Thoracic aorta (tissue), 2 donors: ENCODE data around the gene VAMP7. TPM values are rescaled to one million over a fixed set of nuclear protein-coding genes. Genes with fewer than 3 reads are reported as not detected.
"Not testable (repeated sequence)": the region's sequence is repeated elsewhere in the genome, so short reads cannot be mapped to it uniquely, and the experiment has no call there.

Experiments
- ATAC-seq: fragments of 150-250 bp; one replicate; pipeline ENCODE4 v1.8.0; 2017; ENCODE audit warnings: low read depth; ENCODE audit not compliant: insufficient number of reproducible peaks, low FRiP score
- DNase-seq: peaks from one replicate; pipeline ENCODE4 v3.0.0-alpha.2; 2020; ENCODE audit warnings: low spot score
- H3K27ac ChIP-seq, 2 donors: fragments of 200-600 bp; sonication (generic); 1 replicate in 1 of 2; 2 replicates in 1 of 2; pipeline ENCODE4 v1.5.1; 2016; ENCODE audit warnings: mild to moderate bottlenecking in 2 of 2, moderate library complexity in 2 of 2
- H3K27me3 ChIP-seq: fragments of 200-600 bp; sonication (generic); replicated peaks from 2 replicates; pipeline ENCODE4 v1.6.0; 2016; ENCODE audit warnings: mild to moderate bottlenecking; ENCODE audit not compliant: insufficient read depth
- H3K36me3 ChIP-seq: fragments of 200-600 bp; sonication (generic); one replicate; pipeline ENCODE4 v1.5.1; 2016
- H3K4me1 ChIP-seq, 2 donors: fragments of 200-600 bp; sonication (generic); 1 replicate in 1 of 2; 2 replicates in 1 of 2; pipeline versions ENCODE4 v1.5.1 to v1.6.0; 2016; ENCODE audit warnings: low read depth in 2 of 2, mild to moderate bottlenecking in 1 of 2; ENCODE audit not compliant: control insufficient read depth in 1 of 2
- H3K4me3 ChIP-seq: fragments of 200-600 bp; sonication (generic); 2 replicates; pipeline ENCODE4 v1.5.1; 2016; ENCODE audit warnings: mild to moderate bottlenecking
- H3K9me3 ChIP-seq: fragments of 200-600 bp; sonication (generic); 2 replicates; pipeline ENCODE4 v1.5.1; 2016
- total RNA-seq, 2 donors: library from RNA; depleted of rRNA; stranded (reverse); fragments of >200 nt; gene quantifications; one replicate each; pipeline versions ENCODE4 v1.1.0 to v1.2.3, GENCODE V29; 2016
- TF ChIP-seq, protein P1 (sequence below): fragments of 200-600 bp; sonication (generic); IDR thresholded peaks from one replicate; pipeline ENCODE4 v1.5.1; 2019; ENCODE audit warnings: antibody characterized with exemption

VAMP7 gene
- total RNA-seq: 10 to 100 TPM; 29.2 to 35.6 TPM

- Histone ChIP-seq H3K27ac (peak within 1 kb of the TSS; percentile 65 to 74), H3K4me3 (peak within 1 kb of the TSS; percentile 78), H3K27me3 (no peaks in the 10 kb centered on the region), H3K4me1 (peaks cover 0 to 7% of the 10 kb centered on the region in 2 donors), H3K9me3 (no peaks in the 10 kb centered on the region), H3K36me3 (no peaks in the 10 kb centered on the region)
- peak; percentile 88 for ATAC-seq
- peak; percentile 46 for DNase-seq
- TF ChIP-seq, protein P1, sequence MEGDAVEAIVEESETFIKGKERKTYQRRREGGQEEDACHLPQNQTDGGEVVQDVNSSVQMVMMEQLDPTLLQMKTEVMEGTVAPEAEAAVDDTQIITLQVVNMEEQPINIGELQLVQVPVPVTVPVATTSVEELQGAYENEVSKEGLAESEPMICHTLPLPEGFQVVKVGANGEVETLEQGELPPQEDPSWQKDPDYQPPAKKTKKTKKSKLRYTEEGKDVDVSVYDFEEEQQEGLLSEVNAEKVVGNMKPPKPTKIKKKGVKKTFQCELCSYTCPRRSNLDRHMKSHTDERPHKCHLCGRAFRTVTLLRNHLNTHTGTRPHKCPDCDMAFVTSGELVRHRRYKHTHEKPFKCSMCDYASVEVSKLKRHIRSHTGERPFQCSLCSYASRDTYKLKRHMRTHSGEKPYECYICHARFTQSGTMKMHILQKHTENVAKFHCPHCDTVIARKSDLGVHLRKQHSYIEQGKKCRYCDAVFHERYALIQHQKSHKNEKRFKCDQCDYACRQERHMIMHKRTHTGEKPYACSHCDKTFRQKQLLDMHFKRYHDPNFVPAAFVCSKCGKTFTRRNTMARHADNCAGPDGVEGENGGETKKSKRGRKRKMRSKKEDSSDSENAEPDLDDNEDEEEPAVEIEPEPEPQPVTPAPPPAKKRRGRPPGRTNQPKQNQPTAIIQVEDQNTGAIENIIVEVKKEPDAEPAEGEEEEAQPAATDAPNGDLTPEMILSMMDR: no peak
Observed at GRCh38 chrX:155881158-155881993, at the start of gene VAMP7. VAMP7 (plus strand) TSS chrX:155881345; CDS start chrX:155889467, 8,122 bp downstream.

- ATAC-seq: no peak
- DNase-seq: no peak
Observed at GRCh38 chrX:155841232-155841631, 39.9 kb upstream of the VAMP7 start.

GRCh38 chrX:155851786-155852185, 29.4 kb upstream of the VAMP7 start:
- H3K4me3 ChIP-seq, H3K9me3 ChIP-seq: not testable (repeated sequence)

More at GRCh38 chrX:155841232-155841631, 39.9 kb upstream of the VAMP7 start:
- Histone ChIP-seq H3K27ac (no peak overlapping the region), H3K4me3 (no peak overlapping the region), H3K4me1 (no peaks in the 10 kb centered on the region), H3K9me3 (peaks cover 2% of the 10 kb centered on the region), H3K36me3 (no peaks in the 10 kb centered on the region), H3K27me3 (no peaks in the 10 kb centered on the region)
- TF ChIP-seq, protein P1: no peak

GRCh38 chrX:155857561-155857960, 23.6 kb upstream of the VAMP7 start:
- Histone ChIP-seq H3K9me3 (no peaks in the 10 kb centered on the region), H3K4me3 (no peak overlapping the region), H3K4me1 (no peaks in the 10 kb centered on the region), H3K36me3 (no peaks in the 10 kb centered on the region), H3K27ac (no peak overlapping the region), H3K27me3 (no peaks in the 10 kb centered on the region)
- DNase-seq (no peak), ATAC-seq (no peak)
- TF ChIP-seq, protein P1: no peak

More at GRCh38 chrX:155851786-155852185, 29.4 kb upstream of the VAMP7 start:
- H3K36me3 ChIP-seq, ATAC-seq, H3K4me1 ChIP-seq, H3K27me3 ChIP-seq, DNase-seq, H3K27ac ChIP-seq: not testable (repeated sequence)

DNA sequence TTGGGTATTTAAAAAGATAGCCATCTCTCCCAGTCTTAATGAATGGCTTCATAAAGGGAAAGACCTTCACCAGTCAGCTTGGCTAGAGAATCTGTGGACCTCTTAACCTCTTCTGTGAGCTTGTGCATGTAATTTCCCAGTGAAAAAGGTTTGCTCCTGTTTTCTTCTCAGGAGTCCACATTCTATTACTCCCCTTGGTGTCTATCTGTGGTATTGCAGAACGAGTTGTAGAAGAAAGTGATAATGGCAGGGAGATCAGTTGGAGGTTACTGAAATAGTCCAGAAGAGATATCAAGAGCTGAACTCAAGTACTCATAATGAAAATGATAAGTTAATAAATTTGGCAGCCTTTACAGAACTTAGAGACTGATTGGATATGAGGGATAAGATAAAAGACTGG, 16.5 kb upstream of the VAMP7 start:
- Histone ChIP-seq H3K4me1 (no peaks in the 10 kb centered on the region), H3K36me3 (no peaks in the 10 kb centered on the region), H3K9me3 (no peaks in the 10 kb centered on the region), H3K27me3 (no peaks in the 10 kb centered on the region), H3K4me3 (no peak overlapping the region), H3K27ac (no peak overlapping the region)
- DNase-seq (no peak), ATAC-seq (no peak)
- TF ChIP-seq, protein P1: no peak
